GM12892 (cell line): ENCODE data around the gene SLC6A3.

ENCODE experiments used
- POLR2AphosphoS5 ChIP-seq: IDR thresholded peaks from 2 replicates; pipeline ENCODE4 v1.6.1; 2011; ENCODE audit warnings: low read depth, low read length, control low read depth
- TAF1 ChIP-seq: IDR thresholded peaks from 2 replicates; pipeline ENCODE4 v1.6.1; 2011; ENCODE audit warnings: low read depth, mild to moderate bottlenecking, control low read depth, low read length, borderline replicate concordance

DNA sequence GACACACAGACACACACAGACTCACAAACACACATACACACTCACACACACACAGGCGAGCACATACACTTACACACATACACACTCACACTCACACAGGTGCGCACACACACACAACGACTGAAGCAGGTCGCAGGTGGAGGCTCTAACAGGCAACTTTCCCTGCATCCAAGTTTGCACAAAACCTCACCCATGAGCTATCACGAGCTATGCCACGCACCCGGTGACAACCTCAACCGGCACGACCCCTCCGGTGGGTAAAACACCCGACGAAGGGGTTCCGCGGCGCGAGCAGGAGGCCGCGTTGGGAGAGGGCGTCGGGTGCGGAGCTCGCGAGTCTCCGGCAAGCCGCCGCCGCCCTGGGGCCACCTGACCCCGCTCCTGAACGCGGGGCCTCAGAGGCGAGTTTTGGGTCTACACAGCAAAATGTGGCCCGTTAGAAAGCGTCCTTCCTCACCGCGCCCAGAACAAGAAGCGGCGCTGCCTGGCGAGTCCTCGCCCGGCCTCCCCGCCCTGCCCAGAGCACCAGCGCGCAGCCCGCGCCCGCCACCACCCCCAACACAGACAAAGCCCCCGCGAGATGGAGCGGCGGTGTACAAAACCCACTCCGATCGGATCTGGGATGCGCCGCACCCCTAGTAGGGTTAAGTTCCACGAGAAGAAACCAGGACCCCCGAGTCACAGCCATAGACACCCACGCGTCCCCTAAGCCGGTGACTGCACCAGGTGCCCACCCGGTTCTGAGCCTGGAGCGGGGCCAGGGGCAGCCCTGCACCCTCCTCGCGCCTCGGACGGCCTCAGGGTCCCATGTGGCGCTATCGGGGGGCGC is 665 bp downstream of the SLC6A3 start:
- TF ChIP-seq POLR2AphosphoS5 (no peak), TAF1 (no peak)
